H1 (cell line): Measurements from ENCODE around the gene CHRNA9. TPM values are rescaled to one million over a fixed set of nuclear protein-coding genes. Genes with fewer than 3 reads are reported as not detected.

ENCODE experiments used
- CTCF ChIA-PET: fragments of 300-600 bp; sonication (Branson Sonifier 250); formaldehyde crosslinking; loops from one replicate; lab custom pipeline; 2021; ENCODE audit not compliant: partially characterized antibody; lab: Charles Lee
- POLR2A ChIA-PET: fragments of 300-600 bp; sonication (Branson Sonifier 250); formaldehyde crosslinking; loops from one replicate; lab custom pipeline; 2021; ENCODE audit warnings: inconsistent platforms; ENCODE audit not compliant: partially characterized antibody; lab: Charles Lee
- DNase-seq, 2 experiments: peaks; one replicate each; pipeline versions ENCODE4 v3.0.0 to v3.0.0-alpha.2; 2010 to 2022; ENCODE audit warnings: low spot score in 2 of 2, low read depth in 1 of 2, mixed read lengths in 1 of 2
- FAIRE-seq: peaks from 2 replicates; lab custom pipeline; 2011; peaks lifted over from hg19 to GRCh38; lab: Jason Lieb, UNC
- H2AFZ ChIP-seq: 2 replicates; pipeline ENCODE4 v1.8.1; 2012; ENCODE audit warnings: low read length, inconsistent platforms
- H2AK5ac ChIP-seq: 2 replicates; pipeline ENCODE4 v1.6.1; 2013; ENCODE audit warnings: low read depth, low read length
- H2BK120ac ChIP-seq: replicated peaks from 2 replicates; pipeline ENCODE3; 2013; ENCODE audit warnings: low read depth, low read length, inconsistent platforms
- H2BK12ac ChIP-seq: 2 replicates; pipeline ENCODE4 v1.6.1; 2013; ENCODE audit warnings: low read depth, low read length
- H2BK15ac ChIP-seq: 2 replicates; pipeline ENCODE4 v1.6.1; 2013; ENCODE audit warnings: low read length
- H2BK20ac ChIP-seq: 2 replicates; pipeline ENCODE4 v1.6.1; 2013; ENCODE audit warnings: low read length
- H2BK5ac ChIP-seq: 2 replicates; pipeline ENCODE4 v1.6.1; 2013; ENCODE audit warnings: low read depth, low read length
- H3K14ac ChIP-seq: 2 replicates; pipeline ENCODE4 v1.6.1; 2013; ENCODE audit warnings: inconsistent platforms; ENCODE audit not compliant: insufficient read length
- H3K18ac ChIP-seq: 2 replicates; pipeline ENCODE4 v1.6.1; 2013; ENCODE audit warnings: low read length; ENCODE audit errors: extremely low read depth
- H3K23ac ChIP-seq: 2 replicates; pipeline ENCODE4 v1.6.1; 2013; ENCODE audit warnings: inconsistent platforms; ENCODE audit not compliant: insufficient read length
- H3K23me2 ChIP-seq: 2 replicates; pipeline ENCODE4 v1.6.1; 2013; ENCODE audit warnings: low read depth, low read length
- H3K27ac ChIP-seq: 2 replicates; pipeline ENCODE4 v1.6.1; 2011; ENCODE audit warnings: low read depth, low read length, inconsistent platforms
- H3K27me3 ChIP-seq, 4 experiments: replicated peaks in 1 of 4; 1 replicate in 1 of 4; 2 replicates in 3 of 4; pipeline versions ENCODE4 v1.6.1 to v1.8.1; 2011 to 2013; ENCODE audit warnings: low read length in 3 of 4, mild to moderate bottlenecking in 3 of 4, inconsistent platforms in 2 of 4, mixed read lengths in 2 of 4, moderate library complexity in 1 of 4; ENCODE audit not compliant: control insufficient read depth in 3 of 4, insufficient read depth in 3 of 4; ENCODE audit errors: extremely low read depth in 1 of 4
- H3K36me3 ChIP-seq, 4 experiments: 2 replicates each; pipeline versions ENCODE4 v1.6.1 to v1.8.1; 2011 to 2013; ENCODE audit warnings: mild to moderate bottlenecking in 4 of 4, low read length in 3 of 4, moderate library complexity in 2 of 4, control low read depth in 1 of 4, inconsistent platforms in 1 of 4; ENCODE audit not compliant: insufficient read depth in 4 of 4, control insufficient read depth in 2 of 4
- H3K4ac ChIP-seq: replicated peaks from 2 replicates; pipeline ENCODE3; 2013; ENCODE audit warnings: low read length, low read depth, mixed read lengths, inconsistent platforms; ENCODE audit not compliant: insufficient read length
- H3K4me1 ChIP-seq, 4 experiments: replicated peaks in 1 of 4; 1 replicate in 1 of 4; 2 replicates in 3 of 4; pipeline versions ENCODE4 v1.6.1 to v1.8.1; 2011 to 2013; ENCODE audit warnings: low read length in 3 of 4, inconsistent platforms in 2 of 4, mixed read lengths in 1 of 4; ENCODE audit not compliant: insufficient read depth in 4 of 4, control insufficient read depth in 3 of 4
- H3K4me2 ChIP-seq, 2 experiments: 2 replicates each; pipeline versions ENCODE4 v1.6.1 to v1.8.1; 2011 to 2013; ENCODE audit warnings: low read depth in 2 of 2, low read length in 2 of 2, control low read depth in 1 of 2, inconsistent platforms in 1 of 2, mild to moderate bottlenecking in 1 of 2; ENCODE audit not compliant: insufficient read depth in 1 of 2
- H3K4me3 ChIP-seq, 4 experiments: fragments of 200-600, 300-600 bp in 1 of 4; sonication (generic), shearing (Covaris generic), sonication (Bioruptor Twin) in 1 of 4; 2 replicates each; pipeline versions ENCODE4 v1.5.1 to v1.8.1; 2011 to 2016; ENCODE audit warnings: low read length in 4 of 4, low read depth in 3 of 4, control low read depth in 2 of 4, inconsistent platforms in 2 of 4, mild to moderate bottlenecking in 2 of 4, mixed read lengths in 1 of 4, moderate library complexity in 1 of 4; ENCODE audit not compliant: insufficient read depth in 2 of 4; ENCODE audit errors: extremely low read depth in 1 of 4
- H3K56ac ChIP-seq: replicated peaks from 2 replicates; pipeline ENCODE3; 2013; ENCODE audit warnings: low read depth, mild to moderate bottlenecking, mixed read lengths, low read length, inconsistent platforms; ENCODE audit not compliant: insufficient read length
- H3K79me1 ChIP-seq: 2 replicates; pipeline ENCODE4 v1.6.1; 2013; ENCODE audit warnings: low read depth, low read length, control low read depth
- H3K79me2 ChIP-seq, 2 experiments: 2 replicates each; pipeline versions ENCODE4 v1.6.1 to v1.8.1; 2012 to 2013; ENCODE audit warnings: low read length in 2 of 2, mild to moderate bottlenecking in 2 of 2, inconsistent platforms in 1 of 2; ENCODE audit not compliant: insufficient read depth in 2 of 2, control insufficient read depth in 1 of 2
- H3K9ac ChIP-seq, 4 experiments: replicated peaks in 1 of 4; 1 replicate in 1 of 4; 2 replicates in 3 of 4; pipeline versions ENCODE4 v1.6.1 to v1.8.1; 2011 to 2013; ENCODE audit warnings: low read depth in 3 of 4, low read length in 3 of 4, control low read depth in 2 of 4, mild to moderate bottlenecking in 2 of 4, moderate library complexity in 2 of 4, inconsistent platforms in 1 of 4; ENCODE audit errors: extremely low read depth in 1 of 4
- H3K9me3 ChIP-seq, 2 experiments: 2 replicates each; pipeline versions ENCODE4 v1.6.1 to v1.8.1; 2012 to 2013; ENCODE audit warnings: mild to moderate bottlenecking in 2 of 2, moderate library complexity in 2 of 2, control low read depth in 1 of 2, inconsistent platforms in 1 of 2, low read depth in 1 of 2, low read length in 1 of 2, mixed read lengths in 1 of 2; ENCODE audit not compliant: insufficient read depth in 2 of 2
- H4K20me1 ChIP-seq, 2 experiments: replicated peaks in 1 of 2; 2 replicates each; pipeline versions ENCODE3 to v1.8.1; 2011 to 2013; ENCODE audit warnings: inconsistent platforms in 2 of 2, low read length in 2 of 2, mild to moderate bottlenecking in 1 of 2; ENCODE audit not compliant: insufficient read depth in 2 of 2, control insufficient read depth in 1 of 2
- H4K5ac ChIP-seq: 2 replicates; pipeline ENCODE4 v1.6.1; 2013; ENCODE audit warnings: low read length, low read depth, mixed read lengths, inconsistent platforms; ENCODE audit not compliant: insufficient read length
- H4K8ac ChIP-seq: 2 replicates; pipeline ENCODE4 v1.8.0; 2013; ENCODE audit warnings: mild to moderate bottlenecking, moderate library complexity, low read length, inconsistent platforms; ENCODE audit not compliant: insufficient read depth; ENCODE audit errors: extremely low read depth
- H4K91ac ChIP-seq: replicated peaks from 2 replicates; pipeline ENCODE3; 2013; ENCODE audit warnings: low read length, mixed read lengths, inconsistent platforms; ENCODE audit not compliant: insufficient read length
- CREB1 ChIP-seq: IDR thresholded peaks from 2 replicates; pipeline ENCODE4 v1.6.1; 2012; ENCODE audit warnings: inconsistent platforms
- GABPA ChIP-seq: IDR thresholded peaks from 2 replicates; pipeline ENCODE4 v1.6.1; 2011; ENCODE audit warnings: mild to moderate bottlenecking, low read length, moderate library complexity, borderline replicate concordance; ENCODE audit not compliant: insufficient read depth
- HDAC2 ChIP-seq, 2 experiments: fragments of 300-600 bp in 1 of 2; sonication (generic) in 1 of 2; IDR thresholded peaks; 2 replicates each; pipeline ENCODE4 v1.6.1; 2011 to 2012; ENCODE audit warnings: low read depth in 2 of 2, low read length in 2 of 2, mild to moderate bottlenecking in 2 of 2, moderate library complexity in 2 of 2, borderline replicate concordance in 1 of 2, inconsistent platforms in 1 of 2
- RXRA ChIP-seq: IDR thresholded peaks from 2 replicates; pipeline ENCODE4 v1.6.1; 2011; ENCODE audit warnings: low read depth, mild to moderate bottlenecking, low read length, moderate library complexity; ENCODE audit not compliant: insufficient read depth
- WGBS, 2 experiments: shearing (Covaris generic) in 1 of 2; methylation state at CpG; one replicate each; pipeline versions ENCODE4 v1.1.6 to v1.1.7; 2013 to 2015; ENCODE audit warnings: low lambda C conversion rate in 2 of 2, mixed read lengths in 2 of 2, inconsistent platforms in 1 of 2, low coverage in 1 of 2, missing lambda C conversion rate in 1 of 2; ENCODE audit not compliant: insufficient replicate concordance in 2 of 2, insufficient coverage in 1 of 2, insufficient read length in 1 of 2; ENCODE audit errors: extremely low coverage in 1 of 2, missing lambda C conversion rate in 1 of 2; 5-methylcytosine and 5-hydroxymethylcytosine counted together
- polyA plus RNA-seq, 7 experiments: library from polyadenylated mRNA; depleted of rRNA in 3 of 7; stranded (reverse) in 5 of 7; unstranded in 2 of 7; fragments of >200 nt in 5 of 7; fragments of 200-250 nt in 2 of 7; gene quantifications; 1 replicate in 5 of 7; 2 replicates in 1 of 7; 4 replicates in 1 of 7; pipeline versions ENCODE4 v1.2.1 to v1.2.3, GENCODE V29; 2011 to 2013; ENCODE audit warnings: missing spikeins in 2 of 7, mixed read lengths in 2 of 7
- total RNA-seq: library from RNA; stranded (reverse); fragmentation: NEBNext Ultra II Directional; extraction: Animal tissue kit (Norgen Biotek cat#: 25700); gene quantifications from 2 replicates; pipeline ENCODE4 v1.2.1, GENCODE V29; 2021
- TF ChIP-seq, protein P1 (sequence below), 3 experiments: IDR thresholded peaks; 1 replicate in 2 of 3; 2 replicates in 1 of 3; pipeline versions ENCODE4 v1.5.1 to v1.6.1; 2011; ENCODE audit warnings: low read length in 3 of 3, mild to moderate bottlenecking in 3 of 3, inconsistent platforms in 2 of 3, low read depth in 1 of 3, moderate library complexity in 1 of 3; ENCODE audit not compliant: insufficient read depth in 1 of 3; ENCODE audit errors: control extremely low read depth in 1 of 3

CHRNA9 gene
- total and polyA plus RNA-seq, 2 of the 8 experiments (the other 6 are each of a cell fraction or from before 2014, with no cell fraction given): 1.4 to 3.3 TPM

DNA sequence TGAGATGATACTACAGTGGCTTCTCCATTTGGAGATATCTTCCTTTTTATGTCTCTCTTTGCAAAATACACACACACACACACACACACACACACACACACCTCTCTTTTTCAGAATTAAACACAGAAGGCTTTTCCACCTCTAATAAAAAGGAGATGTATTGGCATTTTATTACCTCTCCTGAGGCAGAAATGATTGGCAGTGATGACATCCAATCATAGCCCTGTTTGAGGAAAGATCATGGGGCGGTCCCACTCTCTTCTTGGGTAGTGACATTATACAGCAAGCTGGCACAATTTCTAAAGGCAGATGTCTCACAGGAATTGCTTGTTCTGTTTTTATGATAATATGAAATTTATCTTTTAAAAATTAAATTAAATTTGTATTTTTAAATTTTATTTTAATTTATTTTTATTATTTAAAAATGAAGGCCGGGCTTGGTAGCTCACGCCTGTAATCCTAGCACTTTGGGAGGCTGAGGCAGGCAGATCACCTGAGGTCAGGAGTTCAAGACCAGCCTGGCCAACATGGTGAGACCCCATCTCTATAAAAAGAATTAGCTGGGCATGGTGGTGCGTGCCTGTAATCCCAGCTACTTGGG, 15.6 kb downstream of the CHRNA9 start:
- Histone ChIP-seq H4K5ac (no peak overlapping the region), H3K9ac (no peak overlapping the region), H2BK5ac (no peak overlapping the region), H3K79me2 (no peaks in the 10 kb centered on the region), H3K27me3 (no peaks in the 10 kb centered on the region), H2BK15ac (no peak overlapping the region), H3K36me3 (no peaks in the 10 kb centered on the region), H2AFZ (no peak overlapping the region), H3K23me2 (no peaks in the 10 kb centered on the region), H2BK20ac (no peak overlapping the region), H3K4ac (no peak overlapping the region), H3K4me1 (no peaks in the 10 kb centered on the region; a peak in 1 of 7 replicates), H4K8ac (no peak overlapping the region), H4K20me1 (no peaks in the 10 kb centered on the region), H3K4me2 (no peak overlapping the region), H3K18ac (no peak overlapping the region), H3K27ac (no peak overlapping the region), H2BK12ac (no peak overlapping the region), H3K14ac (no peak overlapping the region), H3K9me3 (no peaks in the 10 kb centered on the region), H4K91ac (no peak overlapping the region), H3K79me1 (no peaks in the 10 kb centered on the region), H2BK120ac (no peak overlapping the region), H2AK5ac (no peak overlapping the region), H3K56ac (no peak overlapping the region), H3K4me3 (no peak overlapping the region), H3K23ac (no peak overlapping the region)
- DNase-seq: no peak
- TF ChIP-seq GABPA (no peak), RXRA (no peak), HDAC2 (IDR thresholded peaks at IDR 0.05; ENCODE audit: borderline replicate concordance in 1 of 2, low read depth in 2 of 2, low read length in 2 of 2) (no peak), CREB1 (no peak)
- TF ChIP-seq, protein P1, sequence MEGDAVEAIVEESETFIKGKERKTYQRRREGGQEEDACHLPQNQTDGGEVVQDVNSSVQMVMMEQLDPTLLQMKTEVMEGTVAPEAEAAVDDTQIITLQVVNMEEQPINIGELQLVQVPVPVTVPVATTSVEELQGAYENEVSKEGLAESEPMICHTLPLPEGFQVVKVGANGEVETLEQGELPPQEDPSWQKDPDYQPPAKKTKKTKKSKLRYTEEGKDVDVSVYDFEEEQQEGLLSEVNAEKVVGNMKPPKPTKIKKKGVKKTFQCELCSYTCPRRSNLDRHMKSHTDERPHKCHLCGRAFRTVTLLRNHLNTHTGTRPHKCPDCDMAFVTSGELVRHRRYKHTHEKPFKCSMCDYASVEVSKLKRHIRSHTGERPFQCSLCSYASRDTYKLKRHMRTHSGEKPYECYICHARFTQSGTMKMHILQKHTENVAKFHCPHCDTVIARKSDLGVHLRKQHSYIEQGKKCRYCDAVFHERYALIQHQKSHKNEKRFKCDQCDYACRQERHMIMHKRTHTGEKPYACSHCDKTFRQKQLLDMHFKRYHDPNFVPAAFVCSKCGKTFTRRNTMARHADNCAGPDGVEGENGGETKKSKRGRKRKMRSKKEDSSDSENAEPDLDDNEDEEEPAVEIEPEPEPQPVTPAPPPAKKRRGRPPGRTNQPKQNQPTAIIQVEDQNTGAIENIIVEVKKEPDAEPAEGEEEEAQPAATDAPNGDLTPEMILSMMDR (IDR thresholded peaks at IDR 0.05; ENCODE audit: control extremely low read depth in 1 of 3, insufficient read depth in 1 of 3, low read depth in 1 of 3, low read length in 3 of 3): no peak
- POLR2A ChIA-PET: no interaction called here
- no peak for FAIRE-seq
- 92% methylated on average over 4 of the region's 4 CpGs; no CpG with 5 or more reads in 1 of the 2 experiments for WGBS, 2 experiments
- CTCF ChIA-PET: no interaction called here
